GM19025 (cell line): ENCODE data around the gene KCNH2.

Source experiments
- ATAC-seq: cut with Tn5 transposase; IDR thresholded peaks from one replicate; pipeline ENCODE4 v1.9.1; 2021; ENCODE audit warnings: mild to moderate bottlenecking, low read depth, moderate library complexity; ENCODE audit not compliant: unreplicated experiment

The KCNH2 gene

GRCh38 chr7:150951181-150951520 is 27.0 kb downstream of the KCNH2 start:
- no peak for ATAC-seq

GRCh38 chr7:150950496-150951180 is 27.5 kb downstream of the KCNH2 start:
- no peak for ATAC-seq

GRCh38 chr7:150949971-150950491 is 28.1 kb downstream of the KCNH2 start:
- no peak for ATAC-seq

DNA sequence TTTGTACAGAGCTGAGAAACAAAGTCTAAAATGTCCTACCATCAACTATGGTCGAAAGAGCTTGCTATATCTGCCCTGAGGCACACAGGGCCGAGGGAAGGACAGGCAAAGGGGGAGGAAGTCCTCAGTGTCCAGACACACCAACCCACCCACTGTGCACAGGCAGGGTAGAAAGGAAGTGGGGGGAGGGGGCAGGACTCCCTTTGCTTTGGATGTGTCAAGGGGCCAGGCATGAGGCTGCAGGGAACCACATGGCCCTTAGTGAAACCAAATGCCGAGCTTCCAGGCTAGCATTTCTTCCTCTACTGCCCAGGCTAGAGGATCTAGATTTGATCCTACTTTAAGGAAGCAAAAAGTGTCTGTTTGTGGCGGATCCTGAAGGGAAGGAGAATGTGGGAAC is 28.6 kb downstream of the KCNH2 start:
- no peak for ATAC-seq

GRCh38 chr7:150948791-150949251 is 29.3 kb downstream of the KCNH2 start:
- no peak for ATAC-seq

DNA sequence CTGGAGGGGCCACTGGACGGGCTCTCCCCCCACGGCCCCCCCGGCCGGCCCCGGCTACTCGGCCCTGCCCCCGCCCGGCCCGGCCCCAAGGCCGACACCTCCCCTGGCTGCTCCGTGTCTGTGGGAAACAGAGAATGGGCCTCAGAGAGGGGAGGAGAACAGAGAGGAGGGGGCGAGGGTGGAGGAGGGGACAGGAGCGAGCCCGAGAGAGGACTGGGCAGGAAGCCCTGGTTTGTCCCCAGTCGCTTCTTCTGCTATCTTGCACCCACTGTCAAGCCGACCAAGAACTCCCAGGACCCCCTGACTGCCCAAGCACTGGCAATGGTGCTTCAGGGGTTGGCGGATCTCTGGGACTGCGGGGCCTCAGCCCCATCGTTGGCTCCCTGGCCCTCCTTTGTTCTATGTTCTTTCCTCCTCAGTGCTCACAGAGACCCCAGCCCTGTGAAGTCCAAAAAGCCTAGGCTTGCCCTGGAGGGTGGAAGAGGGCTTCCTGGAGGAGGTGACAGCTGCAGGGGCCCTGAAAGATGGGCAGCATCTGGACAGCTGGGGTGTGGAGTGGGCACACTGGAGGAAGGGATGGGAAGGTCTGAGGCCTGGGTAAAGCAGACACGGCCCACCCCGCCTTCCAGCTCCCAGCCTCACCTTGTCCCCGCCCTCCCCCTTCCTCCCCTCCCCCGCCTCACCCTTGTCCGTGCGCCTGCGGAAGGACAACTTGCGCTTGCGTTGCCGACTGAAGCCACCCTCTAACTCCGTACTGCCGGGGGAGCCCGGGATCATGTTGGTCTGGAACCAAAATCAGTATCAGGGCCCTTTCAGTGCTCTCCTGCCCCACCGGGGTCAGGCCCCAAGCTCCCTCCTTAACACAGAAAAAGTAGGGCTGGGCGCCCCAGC is 30.1 kb downstream of the KCNH2 start:
- no peak for ATAC-seq

GRCh38 chr7:150947241-150947745 is 30.8 kb downstream of the KCNH2 start:
- no peak for ATAC-seq

- no peak for ATAC-seq
Measured at GRCh38 chr7:150946421-150947240, 31.5 kb downstream of the KCNH2 start.

GRCh38 chr7:150945853-150946420 is 32.2 kb downstream of the KCNH2 start:
- ATAC-seq: no peak

GRCh38 chr7:150945171-150945852 is 32.8 kb downstream of the KCNH2 start:
- ATAC-seq: no peak

GRCh38 chr7:150944066-150945042 is 33.8 kb downstream of the KCNH2 start:
- no peak for ATAC-seq

GRCh38 chr7:150943453-150943814 is 34.7 kb downstream of the KCNH2 start:
- no peak for ATAC-seq

- no peak for ATAC-seq
Measured at GRCh38 chr7:150942591-150943452, 35.3 kb downstream of the KCNH2 start.

DNA sequence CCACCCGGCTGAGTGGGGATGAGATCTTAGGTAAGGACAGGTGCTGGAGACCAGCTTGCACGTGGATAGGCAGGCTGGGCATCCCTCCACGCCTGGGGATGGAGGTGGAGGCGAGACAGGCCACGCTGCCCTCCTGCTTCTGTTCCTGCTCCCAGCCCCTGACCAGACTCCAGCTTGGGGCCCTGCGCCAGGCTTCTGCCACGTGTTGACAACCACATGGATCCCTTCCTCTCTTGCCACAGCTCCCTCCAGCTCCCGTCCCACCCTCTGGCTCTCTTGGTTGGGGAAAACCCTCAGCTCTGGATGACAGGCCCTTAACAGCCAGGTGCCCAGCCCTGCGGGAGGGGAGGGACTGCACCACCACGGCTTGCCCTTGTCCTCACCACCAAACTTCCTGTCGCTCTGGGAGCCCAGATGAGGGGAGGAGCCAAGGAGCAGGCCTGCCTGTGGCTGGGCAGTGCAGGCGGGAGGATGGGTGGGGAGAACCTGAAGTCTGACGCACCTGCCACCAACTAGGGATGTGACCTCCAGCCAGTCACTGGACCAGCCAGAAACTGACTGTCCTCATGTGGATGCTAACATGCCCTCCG is 36.0 kb downstream of the KCNH2 start:
- ATAC-seq: no peak

GRCh38 chr7:150941351-150942000 is 36.6 kb downstream of the KCNH2 start:
- no peak for ATAC-seq

GRCh38 chr7:150940431-150941102 is 37.6 kb downstream of the KCNH2 start:
- no peak for ATAC-seq
